Liver (tissue), 3 donors: ENCODE data around the gene ZNF180.

Experiments used
- EGR1 ChIP-seq, 2 donors: IDR thresholded peaks; 2 replicates each; pipeline ENCODE4 v1.6.1; 2016 to 2018; ENCODE audit warnings: antibody characterized with exemption in 2 of 2, low read depth in 2 of 2
- FOXA1 ChIP-seq: IDR thresholded peaks from 2 replicates; pipeline ENCODE4 v1.6.1; 2016; ENCODE audit warnings: antibody characterized with exemption
- GABPA ChIP-seq, 2 donors: IDR thresholded peaks in 1 of 2; conservative IDR thresholded peaks in 1 of 2; 2 replicates each; pipeline ENCODE4 v1.6.1; 2016; ENCODE audit warnings: antibody characterized with exemption in 2 of 2, mild to moderate bottlenecking in 1 of 2, moderate library complexity in 1 of 2
- SP1 ChIP-seq: IDR thresholded peaks from 2 replicates; pipeline ENCODE4 v1.6.1; 2018; ENCODE audit warnings: antibody characterized with exemption, mild to moderate bottlenecking
- TAF1 ChIP-seq: conservative IDR thresholded peaks from 2 replicates; pipeline ENCODE4 v1.6.1; 2016; ENCODE audit warnings: antibody characterized with exemption, mild to moderate bottlenecking
- YY1 ChIP-seq: IDR thresholded peaks from 2 replicates; pipeline ENCODE4 v1.6.1; 2016; ENCODE audit warnings: antibody characterized with exemption, mild to moderate bottlenecking
- TF ChIP-seq, protein P1 (sequence below): fragments of 150-350 bp; IDR thresholded peaks from 2 replicates; pipeline ENCODE4 v1.5.1; 2017; ENCODE audit warnings: improper control_type of control experiment, low read depth, low read length; ENCODE audit not compliant: missing input control
- TF ChIP-seq, protein P2 (sequence below): IDR thresholded peaks from 2 replicates; pipeline ENCODE4 v1.6.1; 2016; ENCODE audit warnings: antibody characterized with exemption
- TF ChIP-seq, protein P3 (sequence below): IDR thresholded peaks from 2 replicates; pipeline ENCODE4 v1.6.1; 2016; ENCODE audit warnings: antibody characterized with exemption, mild to moderate bottlenecking
- TF ChIP-seq, protein P4 (sequence below): IDR thresholded peaks from 2 replicates; pipeline ENCODE4 v1.6.1; 2016; ENCODE audit warnings: antibody characterized with exemption
- donor health status: healthy.
- donor health status: healthy.

DNA sequence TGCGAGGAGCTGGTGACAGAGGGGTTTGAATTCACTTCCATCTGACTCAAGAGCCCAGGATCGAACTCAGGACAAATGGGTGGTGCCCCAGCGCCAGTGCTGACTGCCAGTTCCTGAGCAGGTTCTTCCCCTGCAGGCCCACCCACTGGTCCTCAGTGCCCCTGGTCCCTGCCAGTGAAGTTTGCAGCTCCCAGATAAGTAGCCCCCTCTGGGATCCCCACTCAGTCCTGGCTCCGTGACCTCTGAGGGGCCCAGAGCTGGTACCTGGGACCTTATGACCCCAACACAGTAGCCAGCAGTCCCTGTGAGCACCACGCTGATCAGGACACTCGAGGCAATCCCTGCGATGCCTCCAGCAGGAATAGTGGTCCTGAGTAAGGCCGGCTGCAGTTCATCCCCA is 40.4 kb upstream of the ZNF180 start:
- TF ChIP-seq, protein P1, sequence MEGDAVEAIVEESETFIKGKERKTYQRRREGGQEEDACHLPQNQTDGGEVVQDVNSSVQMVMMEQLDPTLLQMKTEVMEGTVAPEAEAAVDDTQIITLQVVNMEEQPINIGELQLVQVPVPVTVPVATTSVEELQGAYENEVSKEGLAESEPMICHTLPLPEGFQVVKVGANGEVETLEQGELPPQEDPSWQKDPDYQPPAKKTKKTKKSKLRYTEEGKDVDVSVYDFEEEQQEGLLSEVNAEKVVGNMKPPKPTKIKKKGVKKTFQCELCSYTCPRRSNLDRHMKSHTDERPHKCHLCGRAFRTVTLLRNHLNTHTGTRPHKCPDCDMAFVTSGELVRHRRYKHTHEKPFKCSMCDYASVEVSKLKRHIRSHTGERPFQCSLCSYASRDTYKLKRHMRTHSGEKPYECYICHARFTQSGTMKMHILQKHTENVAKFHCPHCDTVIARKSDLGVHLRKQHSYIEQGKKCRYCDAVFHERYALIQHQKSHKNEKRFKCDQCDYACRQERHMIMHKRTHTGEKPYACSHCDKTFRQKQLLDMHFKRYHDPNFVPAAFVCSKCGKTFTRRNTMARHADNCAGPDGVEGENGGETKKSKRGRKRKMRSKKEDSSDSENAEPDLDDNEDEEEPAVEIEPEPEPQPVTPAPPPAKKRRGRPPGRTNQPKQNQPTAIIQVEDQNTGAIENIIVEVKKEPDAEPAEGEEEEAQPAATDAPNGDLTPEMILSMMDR = no peak
- TF ChIP-seq FOXA1 (no peak), YY1 (no peak), SP1 (no peak), TAF1 (no peak), GABPA (IDR thresholded peaks at IDR 0.05 in 1 of 2, conservative IDR thresholded peaks at IDR 0.05 in 1 of 2) (no peak), EGR1 (IDR thresholded peaks at IDR 0.05; ENCODE audit: low read depth in 2 of 2) (no peak)
- TF ChIP-seq, protein P2, sequence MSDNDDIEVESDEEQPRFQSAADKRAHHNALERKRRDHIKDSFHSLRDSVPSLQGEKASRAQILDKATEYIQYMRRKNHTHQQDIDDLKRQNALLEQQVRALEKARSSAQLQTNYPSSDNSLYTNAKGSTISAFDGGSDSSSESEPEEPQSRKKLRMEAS = no peak
- TF ChIP-seq, protein P3, sequence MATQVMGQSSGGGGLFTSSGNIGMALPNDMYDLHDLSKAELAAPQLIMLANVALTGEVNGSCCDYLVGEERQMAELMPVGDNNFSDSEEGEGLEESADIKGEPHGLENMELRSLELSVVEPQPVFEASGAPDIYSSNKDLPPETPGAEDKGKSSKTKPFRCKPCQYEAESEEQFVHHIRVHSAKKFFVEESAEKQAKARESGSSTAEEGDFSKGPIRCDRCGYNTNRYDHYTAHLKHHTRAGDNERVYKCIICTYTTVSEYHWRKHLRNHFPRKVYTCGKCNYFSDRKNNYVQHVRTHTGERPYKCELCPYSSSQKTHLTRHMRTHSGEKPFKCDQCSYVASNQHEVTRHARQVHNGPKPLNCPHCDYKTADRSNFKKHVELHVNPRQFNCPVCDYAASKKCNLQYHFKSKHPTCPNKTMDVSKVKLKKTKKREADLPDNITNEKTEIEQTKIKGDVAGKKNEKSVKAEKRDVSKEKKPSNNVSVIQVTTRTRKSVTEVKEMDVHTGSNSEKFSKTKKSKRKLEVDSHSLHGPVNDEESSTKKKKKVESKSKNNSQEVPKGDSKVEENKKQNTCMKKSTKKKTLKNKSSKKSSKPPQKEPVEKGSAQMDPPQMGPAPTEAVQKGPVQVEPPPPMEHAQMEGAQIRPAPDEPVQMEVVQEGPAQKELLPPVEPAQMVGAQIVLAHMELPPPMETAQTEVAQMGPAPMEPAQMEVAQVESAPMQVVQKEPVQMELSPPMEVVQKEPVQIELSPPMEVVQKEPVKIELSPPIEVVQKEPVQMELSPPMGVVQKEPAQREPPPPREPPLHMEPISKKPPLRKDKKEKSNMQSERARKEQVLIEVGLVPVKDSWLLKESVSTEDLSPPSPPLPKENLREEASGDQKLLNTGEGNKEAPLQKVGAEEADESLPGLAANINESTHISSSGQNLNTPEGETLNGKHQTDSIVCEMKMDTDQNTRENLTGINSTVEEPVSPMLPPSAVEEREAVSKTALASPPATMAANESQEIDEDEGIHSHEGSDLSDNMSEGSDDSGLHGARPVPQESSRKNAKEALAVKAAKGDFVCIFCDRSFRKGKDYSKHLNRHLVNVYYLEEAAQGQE = no peak
- TF ChIP-seq, protein P4, sequence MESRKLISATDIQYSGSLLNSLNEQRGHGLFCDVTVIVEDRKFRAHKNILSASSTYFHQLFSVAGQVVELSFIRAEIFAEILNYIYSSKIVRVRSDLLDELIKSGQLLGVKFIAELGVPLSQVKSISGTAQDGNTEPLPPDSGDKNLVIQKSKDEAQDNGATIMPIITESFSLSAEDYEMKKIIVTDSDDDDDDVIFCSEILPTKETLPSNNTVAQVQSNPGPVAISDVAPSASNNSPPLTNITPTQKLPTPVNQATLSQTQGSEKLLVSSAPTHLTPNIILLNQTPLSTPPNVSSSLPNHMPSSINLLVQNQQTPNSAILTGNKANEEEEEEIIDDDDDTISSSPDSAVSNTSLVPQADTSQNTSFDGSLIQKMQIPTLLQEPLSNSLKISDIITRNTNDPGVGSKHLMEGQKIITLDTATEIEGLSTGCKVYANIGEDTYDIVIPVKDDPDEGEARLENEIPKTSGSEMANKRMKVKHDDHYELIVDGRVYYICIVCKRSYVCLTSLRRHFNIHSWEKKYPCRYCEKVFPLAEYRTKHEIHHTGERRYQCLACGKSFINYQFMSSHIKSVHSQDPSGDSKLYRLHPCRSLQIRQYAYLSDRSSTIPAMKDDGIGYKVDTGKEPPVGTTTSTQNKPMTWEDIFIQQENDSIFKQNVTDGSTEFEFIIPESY = no peak
